ENCODE measurements around the gene PGS1.
A peak's percentile ranks its signal among the peaks of the same experiment; 100 is the strongest.

The PGS1 gene

GRCh38 chr17:78407387-78408000, 29.0 kb downstream of the PGS1 start:
- no peaks in the 10 kb centered on the region for H3K9me3 Mint-ChIP-seq
- H3K4me3 Mint-ChIP-seq = no peak overlapping the region
- H3K27ac Mint-ChIP-seq = peak overlapping the region; percentile 81
- H3K36me3 Mint-ChIP-seq (ENCODE audit: low read depth) = peaks cover 33% of the 10 kb centered on the region
- no peak for DNase-seq
- H3K27me3 Mint-ChIP-seq (ENCODE audit: low read depth, poor library complexity) = no peaks in the 10 kb centered on the region
- TF ChIP-seq CTCF (IDR thresholded peaks at IDR 0.05) = no peak
- peaks cover 66% of the 10 kb centered on the region for H3K4me1 Mint-ChIP-seq

- peak overlapping the region; percentile 42 for H3K27ac Mint-ChIP-seq
- peaks cover 76% of the 10 kb centered on the region for H3K4me1 Mint-ChIP-seq
- no peaks in the 10 kb centered on the region for H3K27me3 Mint-ChIP-seq (ENCODE audit: low read depth, poor library complexity)
- peaks cover 28% of the 10 kb centered on the region for H3K36me3 Mint-ChIP-seq (ENCODE audit: low read depth)
- H3K9me3 Mint-ChIP-seq = no peaks in the 10 kb centered on the region
- TF ChIP-seq CTCF (IDR thresholded peaks at IDR 0.05) = no peak
- H3K4me3 Mint-ChIP-seq = no peak overlapping the region
- no peak for DNase-seq
Measured at GRCh38 chr17:78408476-78409050, 30.1 kb downstream of the PGS1 start.

- TF ChIP-seq CTCF (IDR thresholded peaks at IDR 0.05) = no peak
- Mint-ChIP-seq H3K9me3 (no peaks in the 10 kb centered on the region), H3K27ac (no peak overlapping the region), H3K36me3 (ENCODE audit: low read depth) (peaks cover 20% of the 10 kb centered on the region), H3K4me3 (no peak overlapping the region), H3K4me1 (peaks cover 84% of the 10 kb centered on the region), H3K27me3 (ENCODE audit: low read depth, poor library complexity) (no peaks in the 10 kb centered on the region)
- DNase-seq = no peak
Measured at GRCh38 chr17:78409191-78409928, 30.9 kb downstream of the PGS1 start.

- Mint-ChIP-seq H3K27me3 (ENCODE audit: low read depth, poor library complexity) (no peaks in the 10 kb centered on the region), H3K9me3 (no peaks in the 10 kb centered on the region), H3K4me3 (peak overlapping the region; percentile 48), H3K27ac (peak overlapping the region; percentile 92), H3K36me3 (ENCODE audit: low read depth) (peaks cover 5% of the 10 kb centered on the region), H3K4me1 (peaks cover 90% of the 10 kb centered on the region)
- DNase-seq = peak; percentile 34
- no peak for TF ChIP-seq CTCF (IDR thresholded peaks at IDR 0.05)
Measured at GRCh38 chr17:78411241-78411857, 32.9 kb downstream of the PGS1 start.

- Mint-ChIP-seq H3K4me1 (peaks cover 91% of the 10 kb centered on the region), H3K36me3 (ENCODE audit: low read depth) (peaks cover 11% of the 10 kb centered on the region), H3K27ac (peak overlapping the region; percentile 92), H3K4me3 (no peak overlapping the region), H3K9me3 (no peaks in the 10 kb centered on the region), H3K27me3 (ENCODE audit: low read depth, poor library complexity) (no peaks in the 10 kb centered on the region)
- DNase-seq = no peak
- peak; percentile 39 for TF ChIP-seq CTCF (IDR thresholded peaks at IDR 0.05)
Measured at GRCh38 chr17:78412403-78412802, 34.0 kb downstream of the PGS1 start.
